ENCODE measurements around the gene ITGB8. TPM values are rescaled to one million over a fixed set of nuclear protein-coding genes. Genes with fewer than 3 reads are reported as not detected.

ITGB8 gene
- total and polyA plus RNA-seq, 9 donors, result 3.7 to 45.5 (median 10.6) TPM

DNA sequence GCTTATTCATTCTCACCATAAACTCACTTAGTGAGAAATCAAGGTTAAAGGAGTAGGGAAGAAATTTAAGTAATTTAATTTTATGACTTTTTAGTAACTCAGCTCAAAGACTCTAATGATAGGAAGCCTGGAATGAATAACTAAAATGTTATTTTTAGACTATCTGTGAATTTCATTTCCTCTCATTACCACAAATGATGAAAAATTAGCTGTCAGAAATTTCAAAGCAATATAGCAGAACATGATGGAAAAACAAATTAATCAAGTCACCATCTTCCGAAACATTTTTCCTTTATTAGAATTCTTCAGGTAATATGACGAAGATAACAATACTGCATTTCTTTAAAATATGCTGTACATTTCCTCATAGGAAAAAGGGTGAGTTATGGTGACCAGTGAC lies 2.7 kb upstream of the ITGB8 start:
- H3K27ac ChIP-seq, result no peak overlapping the region
- no peak overlapping the region for H3K4me3 ChIP-seq
- no peaks in the 10 kb centered on the region for H3K36me3 ChIP-seq
- intact Hi-C loops (cut with DNase I), result no loop called here
- peaks cover 1% of the 10 kb centered on the region for H3K4me1 ChIP-seq (ENCODE audit: insufficient read depth)
- WGBS, 3 donors, result 93 to 95% (median 94%) methylated on average over 2 of the region's 2 CpGs
- TF ChIP-seq POLR2A (IDR thresholded peaks at IDR 0.05), result no peak
- TF ChIP-seq, protein P1, sequence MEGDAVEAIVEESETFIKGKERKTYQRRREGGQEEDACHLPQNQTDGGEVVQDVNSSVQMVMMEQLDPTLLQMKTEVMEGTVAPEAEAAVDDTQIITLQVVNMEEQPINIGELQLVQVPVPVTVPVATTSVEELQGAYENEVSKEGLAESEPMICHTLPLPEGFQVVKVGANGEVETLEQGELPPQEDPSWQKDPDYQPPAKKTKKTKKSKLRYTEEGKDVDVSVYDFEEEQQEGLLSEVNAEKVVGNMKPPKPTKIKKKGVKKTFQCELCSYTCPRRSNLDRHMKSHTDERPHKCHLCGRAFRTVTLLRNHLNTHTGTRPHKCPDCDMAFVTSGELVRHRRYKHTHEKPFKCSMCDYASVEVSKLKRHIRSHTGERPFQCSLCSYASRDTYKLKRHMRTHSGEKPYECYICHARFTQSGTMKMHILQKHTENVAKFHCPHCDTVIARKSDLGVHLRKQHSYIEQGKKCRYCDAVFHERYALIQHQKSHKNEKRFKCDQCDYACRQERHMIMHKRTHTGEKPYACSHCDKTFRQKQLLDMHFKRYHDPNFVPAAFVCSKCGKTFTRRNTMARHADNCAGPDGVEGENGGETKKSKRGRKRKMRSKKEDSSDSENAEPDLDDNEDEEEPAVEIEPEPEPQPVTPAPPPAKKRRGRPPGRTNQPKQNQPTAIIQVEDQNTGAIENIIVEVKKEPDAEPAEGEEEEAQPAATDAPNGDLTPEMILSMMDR (IDR thresholded peaks at IDR 0.05), result no peak
- no peak for DNase-seq
- no peaks in the 10 kb centered on the region for H3K27me3 ChIP-seq
- H3K9me3 ChIP-seq, result no peaks in the 10 kb centered on the region

- Histone ChIP-seq H3K9me3 (no peaks in the 10 kb centered on the region), H3K4me1 (ENCODE audit: insufficient read depth) (peaks cover 1% of the 10 kb centered on the region), H3K27me3 (no peaks in the 10 kb centered on the region), H3K4me3 (no peak overlapping the region), H3K27ac (peak overlapping the region in 1 of 2 donors; percentile 88), H3K36me3 (no peaks in the 10 kb centered on the region)
- no peak for DNase-seq
- 97 to 98% (median 98%) methylated on average over 1 of the region's 1 CpG for WGBS, 3 donors
- intact Hi-C loops (cut with DNase I), result no loop called here
- TF ChIP-seq EP300 (IDR thresholded peaks at IDR 0.05), result no peak
- TF ChIP-seq, protein P1 (IDR thresholded peaks at IDR 0.05), result no peak
- no peak for TF ChIP-seq POLR2A (IDR thresholded peaks at IDR 0.05)
These were observed 2.0 kb upstream of the ITGB8 start for GRCh38 chr7:20328692-20329091.

GRCh38 chr7:20329389-20330238 lies 1.1 kb upstream of the ITGB8 start:
- TF ChIP-seq, protein P1 (IDR thresholded peaks at IDR 0.05), result peak in 2 of 3 donors; percentile 31 to 38
- TF ChIP-seq POLR2A (IDR thresholded peaks at IDR 0.05), result no peak
- TF ChIP-seq EP300 (IDR thresholded peaks at IDR 0.05), result no peak
- intact Hi-C loops (cut with DNase I), result no loop called here
- H3K4me1 ChIP-seq (ENCODE audit: insufficient read depth), result peaks cover 1% of the 10 kb centered on the region

DNA sequence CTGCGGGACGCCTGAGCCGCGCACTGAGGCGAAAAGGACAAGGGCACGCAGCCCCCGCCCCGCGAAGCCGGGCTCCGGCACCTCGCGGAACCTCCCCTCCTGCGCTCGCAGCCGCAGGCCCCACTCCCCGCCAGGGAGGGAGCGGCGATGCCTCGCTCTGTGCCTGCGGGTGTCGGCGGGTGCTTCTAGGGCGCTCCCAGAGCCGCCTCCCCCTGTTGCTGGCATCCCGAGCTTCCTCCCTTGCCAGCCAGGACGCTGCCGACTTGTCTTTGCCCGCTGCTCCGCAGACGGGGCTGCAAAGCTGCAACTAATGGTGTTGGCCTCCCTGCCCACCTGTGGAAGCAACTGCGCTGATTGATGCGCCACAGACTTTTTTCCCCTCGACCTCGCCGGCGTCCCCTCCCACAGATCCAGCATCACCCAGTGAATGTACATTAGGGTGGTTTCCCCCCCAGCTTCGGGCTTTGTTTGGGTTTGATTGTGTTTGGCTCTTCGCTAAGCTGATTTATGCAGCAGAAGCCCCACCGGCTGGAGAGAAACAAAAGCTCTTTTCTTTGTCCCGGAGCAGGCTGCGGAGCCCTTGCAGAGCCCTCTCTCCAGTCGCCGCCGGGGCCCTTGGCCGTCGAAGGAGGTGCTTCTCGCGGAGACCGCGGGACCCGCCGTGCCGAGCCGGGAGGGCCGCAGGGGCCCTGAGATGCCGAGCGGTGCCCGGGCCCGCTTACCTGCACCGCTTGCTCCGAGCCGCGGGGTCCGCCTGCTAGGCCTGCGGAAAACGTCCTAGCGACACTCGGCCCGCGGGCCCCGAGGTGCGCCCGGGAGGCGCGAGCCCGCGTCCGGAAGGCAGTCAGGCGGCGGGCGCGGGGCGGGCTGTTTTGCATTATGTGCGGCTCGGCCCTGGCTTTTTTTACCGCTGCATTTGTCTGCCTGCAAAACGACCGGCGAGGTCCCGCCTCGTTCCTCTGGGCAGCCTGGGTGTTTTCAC lies 519 bp downstream of the ITGB8 start:
- H3K27ac ChIP-seq, result peak overlapping the region; percentile 86 to 88
- H3K4me1 ChIP-seq (ENCODE audit: insufficient read depth), result peaks cover 1% of the 10 kb centered on the region
- H3K36me3 ChIP-seq, result no peaks in the 10 kb centered on the region
- intact Hi-C loops (cut with DNase I), result no loop called here
- WGBS, 3 donors, result 0 to 1% (median 0%) methylated on average over 60 to 92 of the region's 92 CpGs
- DNase-seq, result peak; percentile 48 to 74 (median 65)
- TF ChIP-seq, protein P1 (IDR thresholded peaks at IDR 0.05), result peak in 1 of 3 donors; percentile 23
- TF ChIP-seq EP300 (IDR thresholded peaks at IDR 0.05), result no peak
- peak overlapping the region; percentile 73 for H3K4me3 ChIP-seq
- H3K9me3 ChIP-seq, result no peaks in the 10 kb centered on the region
- no peaks in the 10 kb centered on the region for H3K27me3 ChIP-seq

More at GRCh38 chr7:20329389-20330238, 1.1 kb upstream of the ITGB8 start:
- Histone ChIP-seq H3K9me3 (no peaks in the 10 kb centered on the region), H3K27ac (peak overlapping the region; percentile 86 to 88), H3K36me3 (no peaks in the 10 kb centered on the region), H3K27me3 (no peaks in the 10 kb centered on the region), H3K4me3 (peak overlapping the region; percentile 73)
- peak; percentile 60 to 74 (median 66) for DNase-seq
- WGBS, 3 donors, result 3 to 4% (median 3%) methylated on average over 31 of the region's 31 CpGs

Measured in ovary (tissue), 9 donors.